Mesothelial cell of epicardium (in vitro differentiated cells): ENCODE measurements around the gene TOP1. TPM values are rescaled to one million over a fixed set of nuclear protein-coding genes. Genes with fewer than 3 reads are reported as not detected.

Source experiments
- DNase-seq, 2 experiments: peaks; one replicate each; pipeline ENCODE4 v3.0.0; 2021; ENCODE audit warnings: low spot score in 2 of 2; ENCODE audit not compliant: unreplicated experiment in 2 of 2
- H3K27ac Mint-ChIP-seq: 2 replicates; pipeline ENCODE4 v1.8.0; 2021; ENCODE audit warnings: mixed read lengths
- H3K27me3 Mint-ChIP-seq: 2 replicates; pipeline ENCODE4 v1.8.0; 2021; ENCODE audit warnings: low read depth, mixed read lengths
- H3K36me3 Mint-ChIP-seq: 2 replicates; pipeline ENCODE4 v1.8.0; 2021; ENCODE audit warnings: mixed read lengths
- H3K4me1 Mint-ChIP-seq: 2 replicates; pipeline ENCODE4 v1.8.0; 2021; ENCODE audit warnings: mixed read lengths
- H3K4me3 Mint-ChIP-seq: 2 replicates; pipeline ENCODE4 v1.8.0; 2021; ENCODE audit warnings: mild to moderate bottlenecking, moderate library complexity, mixed read lengths
- H3K9me3 Mint-ChIP-seq: 2 replicates; pipeline ENCODE4 v1.8.0; 2021; ENCODE audit warnings: mixed read lengths
- CTCF ChIP-seq: fragments of 200-600 bp; sonication (generic); IDR thresholded peaks from one replicate; pipeline ENCODE4 v1.5.0; 2021; ENCODE audit warnings: antibody characterized with exemption; ENCODE audit not compliant: unreplicated experiment
- total RNA-seq: library from RNA; stranded (reverse); gene quantifications from 3 replicates; pipeline ENCODE4 v1.2.1, GENCODE V29; 2021

The TOP1 gene
- total RNA-seq, 1 donor from 2014 or later: 76.7 TPM

- Mint-ChIP-seq H3K4me1 (no peaks in the 10 kb centered on the region), H3K36me3 (no peaks in the 10 kb centered on the region), H3K27ac (no peak overlapping the region), H3K4me3 (no peak overlapping the region), H3K27me3 (no peaks in the 10 kb centered on the region), H3K9me3 (peaks cover 10% of the 10 kb centered on the region)
- DNase-seq: no peak
- TF ChIP-seq CTCF: no peak
Observed at GRCh38 chr20:40983898-40984297, 44.7 kb upstream of the TOP1 start.

GRCh38 chr20:40984496-40984895, 44.1 kb upstream of the TOP1 start:
- Mint-ChIP-seq H3K36me3 (no peaks in the 10 kb centered on the region), H3K4me1 (no peaks in the 10 kb centered on the region), H3K4me3 (no peak overlapping the region), H3K27ac (no peak overlapping the region), H3K9me3 (peaks cover 5% of the 10 kb centered on the region), H3K27me3 (no peaks in the 10 kb centered on the region)
- no peak for TF ChIP-seq CTCF
- peak in 1 of 2 experiments; percentile 16 for DNase-seq

GRCh38 chr20:40986774-40987173, 41.8 kb upstream of the TOP1 start:
- Mint-ChIP-seq H3K36me3 (no peaks in the 10 kb centered on the region), H3K27me3 (no peaks in the 10 kb centered on the region), H3K4me1 (peaks cover 8% of the 10 kb centered on the region), H3K27ac (no peak overlapping the region), H3K4me3 (no peak overlapping the region), H3K9me3 (peaks cover 4% of the 10 kb centered on the region)
- no peak for DNase-seq
- no peak for TF ChIP-seq CTCF

GRCh38 chr20:40990542-40991120, 38.0 kb upstream of the TOP1 start:
- H3K4me3 Mint-ChIP-seq: no peak overlapping the region
- no peaks in the 10 kb centered on the region for H3K36me3 Mint-ChIP-seq
- H3K9me3 Mint-ChIP-seq: peaks cover under 1% of the 10 kb centered on the region
- DNase-seq: peak; percentile 31 to 76
- no peak overlapping the region for H3K27ac Mint-ChIP-seq
- H3K4me1 Mint-ChIP-seq: peaks cover 8% of the 10 kb centered on the region
- H3K27me3 Mint-ChIP-seq: no peaks in the 10 kb centered on the region
- peak; percentile 41 for TF ChIP-seq CTCF

- Mint-ChIP-seq H3K4me3 (no peak overlapping the region), H3K27me3 (no peaks in the 10 kb centered on the region), H3K27ac (peak overlapping the region; percentile 30), H3K9me3 (no peaks in the 10 kb centered on the region), H3K36me3 (no peaks in the 10 kb centered on the region), H3K4me1 (peaks cover 8% of the 10 kb centered on the region)
- peak in 1 of 2 experiments; percentile 17 for DNase-seq
- no peak for TF ChIP-seq CTCF
Observed at GRCh38 chr20:40991181-40991889, 37.3 kb upstream of the TOP1 start.
